ENCODE results near the gene NAT10. TPM values are rescaled to one million over a fixed set of nuclear protein-coding genes. Genes with fewer than 3 reads are reported as not detected.

The NAT10 gene
- 47.8 to 56.2 TPM (median 52.0 TPM) in 5 replicates for total RNA-seq (2022; extraction: Qiagen RNA extraction; ENCODE audit: low read depth)

DNA sequence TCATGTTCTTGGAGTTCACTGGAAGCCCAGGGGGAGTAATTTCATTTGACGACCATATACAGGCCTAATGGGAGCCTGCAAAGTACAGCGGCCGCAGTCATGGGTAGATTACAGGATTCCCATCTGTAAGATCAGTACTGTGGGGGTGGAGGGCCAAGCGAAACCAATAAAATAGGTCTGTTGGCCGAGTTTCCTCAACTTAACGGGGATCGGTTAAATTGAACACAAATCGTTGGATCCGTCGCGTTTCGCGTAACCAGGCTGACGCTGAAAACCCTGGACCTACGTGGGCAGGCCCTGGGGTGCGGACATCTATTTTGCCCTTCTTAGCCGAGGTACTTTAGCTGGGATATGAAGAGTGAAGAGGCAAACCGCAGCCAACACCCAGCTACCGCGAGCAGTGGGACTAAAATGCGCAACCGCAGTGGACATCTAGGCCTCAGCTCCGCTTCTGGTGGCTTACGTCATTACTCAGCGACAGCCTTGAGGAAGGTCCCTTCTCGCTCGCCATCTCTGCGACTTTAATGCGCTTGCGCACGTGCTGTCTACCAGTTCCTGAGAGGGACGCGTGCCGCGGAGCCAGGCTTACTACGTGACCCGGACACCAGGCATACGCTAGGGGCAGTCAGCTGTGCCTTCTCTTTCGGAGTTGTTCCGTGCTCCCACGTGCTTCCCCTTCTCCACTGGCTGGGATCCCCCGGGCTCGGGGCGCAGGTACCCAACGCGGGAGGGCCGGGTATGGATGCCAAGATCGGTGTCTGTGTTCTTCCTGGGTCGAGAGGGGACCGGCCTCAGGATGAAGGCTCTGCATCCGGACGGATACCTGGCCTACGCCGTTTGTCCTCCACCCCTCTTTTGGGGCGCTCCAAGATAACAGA is at the start of gene NAT10:
NAT10 (plus strand) TSS at position 551 of the 878 bp plus-strand sequence. CDS start 2,597 bp downstream, outside the sequence.

Other genes starting within 250 kb of the NAT10 start
- 0.47 to 0.91 TPM (median 0.65 TPM) in 5 replicates for gene LMO2, start 213.6 kb upstream of the NAT10 start, total RNA-seq (2022; extraction: Qiagen RNA extraction; ENCODE audit: low read depth)
- gene CAPRIN1, start 53.9 kb upstream of the NAT10 start, total RNA-seq (2022; extraction: Qiagen RNA extraction; ENCODE audit: low read depth), result 142 to 175 TPM (median 149 TPM) in 5 replicates

Data from A549 treated with ZK216348 at 1 μM for 4 hours (cell line).